Astrocyte of the spinal cord (primary cell): ENCODE results near the gene ACRV1.
A peak's percentile ranks its signal among the peaks of the same experiment; 100 is the strongest.
"Not testable (repeated sequence)": the region's sequence is repeated elsewhere in the genome, so short reads cannot be mapped to it uniquely, and the experiment has no call there.

ENCODE experiments used
- DNase-seq: peaks from one replicate; pipeline ENCODE4 v3.0.0; 2011; ENCODE audit warnings: low read depth, low spot score
- H3K4me3 ChIP-seq: 2 replicates; pipeline ENCODE4 v1.5.1; 2011; ENCODE audit warnings: low read depth, mild to moderate bottlenecking, low read length, moderate library complexity
- CTCF ChIP-seq: IDR thresholded peaks from 2 replicates; pipeline ENCODE4 v1.5.1; 2012; ENCODE audit warnings: low read depth, mild to moderate bottlenecking, low read length, inconsistent platforms
- in situ Hi-C: cut with HindIII; loops from 2 replicates; pipeline ENCODE4 v1.10.0; 2017; ENCODE audit warnings: low sequenced_read_pairs

The ACRV1 gene

GRCh38 chr11:125680747-125681146, at the start of gene ACRV1:
ACRV1 (minus strand) TSS chr11:125680847; CDS start chr11:125680780, 67 bp downstream.
- in situ Hi-C loops = no loop called here
- no peak for TF ChIP-seq CTCF
- DNase-seq = no peak
- H3K4me3 ChIP-seq = no peak within 1 kb of the TSS

- TF ChIP-seq CTCF = no peak
- in situ Hi-C loops = no loop called here
- H3K4me3 ChIP-seq = no peak overlapping the region
- no peak for DNase-seq
Observed at GRCh38 chr11:125728969-125729368, 48.3 kb upstream of the ACRV1 start.

DNA sequence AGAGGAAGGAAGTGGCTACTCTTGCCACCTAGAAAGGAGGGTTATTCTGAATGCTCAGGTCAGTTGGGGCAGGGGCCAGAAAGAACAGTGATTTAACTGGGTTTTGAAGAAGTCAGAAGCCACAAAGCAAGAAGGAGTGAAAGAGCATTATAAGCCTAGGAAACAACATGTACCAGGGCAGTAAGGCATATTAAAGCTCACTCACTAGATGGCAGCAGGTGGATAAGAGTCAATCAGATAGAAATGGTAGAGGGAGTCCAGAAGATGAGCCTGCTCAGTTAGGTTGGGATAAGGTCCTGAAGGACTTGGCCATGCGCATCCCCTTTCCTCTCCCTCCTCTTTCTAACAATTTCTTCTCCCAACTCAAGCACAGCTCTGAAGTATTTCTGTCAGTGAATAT, 43.5 kb upstream of the ACRV1 start:
- in situ Hi-C loops = no loop called here
- no peak overlapping the region for H3K4me3 ChIP-seq
- peak; percentile 6 for TF ChIP-seq CTCF
- DNase-seq = no peak

GRCh38 chr11:125720781-125721180, 40.1 kb upstream of the ACRV1 start:
- DNase-seq = no peak
- H3K4me3 ChIP-seq = no peak overlapping the region
- TF ChIP-seq CTCF = no peak
- in situ Hi-C loops = no loop called here

DNA sequence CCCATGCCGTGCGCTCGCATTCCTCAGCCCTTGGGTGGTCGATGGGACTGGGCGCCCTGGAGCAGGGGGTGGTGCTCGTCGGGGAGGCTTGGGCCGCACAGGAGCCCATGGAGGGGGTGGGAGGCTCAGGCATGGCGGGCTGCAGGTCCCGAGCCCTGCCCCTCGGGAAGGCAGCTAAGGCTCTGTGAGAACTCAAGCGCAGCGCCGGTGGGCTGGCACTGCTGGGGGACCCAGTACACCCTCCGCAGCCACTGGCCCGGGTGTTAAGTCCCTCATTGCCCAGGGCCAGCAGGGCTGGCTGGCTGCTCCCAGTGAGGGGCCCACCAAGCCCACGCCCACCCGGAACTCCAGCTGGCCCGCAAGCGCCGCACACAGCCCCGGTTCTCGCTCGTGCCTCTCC, 24.0 kb upstream of the ACRV1 start:
- in situ Hi-C loops, DNase-seq, H3K4me3 ChIP-seq: not testable (repeated sequence)

DNA sequence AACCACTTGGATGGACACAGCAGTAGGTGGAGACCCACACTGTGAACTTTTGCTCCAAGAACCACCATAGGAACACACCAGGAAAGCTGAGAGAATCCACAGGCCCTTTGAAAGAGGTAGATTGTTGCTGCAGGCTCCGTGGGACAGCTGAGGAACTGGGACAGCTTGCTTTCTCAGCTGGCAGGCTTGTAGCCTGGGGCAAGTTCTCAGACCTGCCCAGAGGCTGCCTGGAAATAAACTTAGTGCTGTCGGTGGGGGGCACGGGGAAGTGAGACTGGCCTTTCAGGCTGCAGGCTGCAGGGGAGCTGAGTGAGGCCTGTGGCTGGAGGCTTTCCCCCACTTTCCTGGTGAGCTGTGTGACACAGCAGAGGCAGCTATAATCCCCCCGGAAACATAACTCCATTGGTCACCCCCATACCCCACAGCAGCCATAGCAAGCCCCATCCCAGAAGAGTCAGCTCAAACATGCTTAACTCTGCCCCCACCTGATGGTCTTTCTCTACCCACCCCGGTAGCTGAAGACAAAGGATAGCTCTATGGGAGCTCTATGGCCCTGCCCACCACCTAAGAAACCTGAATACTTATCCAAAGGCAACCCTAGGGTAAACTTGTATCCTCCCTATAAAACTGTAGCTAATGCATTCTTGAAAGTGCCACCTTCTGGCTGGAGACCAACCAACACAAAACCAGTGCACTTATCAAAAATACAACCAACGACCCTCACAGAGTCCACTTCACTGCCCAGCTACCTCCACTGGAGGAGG, 21.4 kb upstream of the ACRV1 start:
- TF ChIP-seq CTCF = no peak
- no peak overlapping the region for H3K4me3 ChIP-seq
- DNase-seq = peak; percentile 4
- in situ Hi-C loops = no loop called here

GRCh38 chr11:125701018-125701610, 20.5 kb upstream of the ACRV1 start:
- no peak for TF ChIP-seq CTCF
- in situ Hi-C loops = no loop called here
- H3K4me3 ChIP-seq = no peak overlapping the region
- no peak for DNase-seq
